ENCODE results near the gene BUB1. TPM values are rescaled to one million over a fixed set of nuclear protein-coding genes. Genes with fewer than 3 reads are reported as not detected.
"Not testable (repeated sequence)": the region's sequence is repeated elsewhere in the genome, so short reads cannot be mapped to it uniquely, and the experiment has no call there.

BUB1 gene
- total and polyA plus RNA-seq, 4 donors: 1.6 to 12.4 (median 2.7) TPM

DNA sequence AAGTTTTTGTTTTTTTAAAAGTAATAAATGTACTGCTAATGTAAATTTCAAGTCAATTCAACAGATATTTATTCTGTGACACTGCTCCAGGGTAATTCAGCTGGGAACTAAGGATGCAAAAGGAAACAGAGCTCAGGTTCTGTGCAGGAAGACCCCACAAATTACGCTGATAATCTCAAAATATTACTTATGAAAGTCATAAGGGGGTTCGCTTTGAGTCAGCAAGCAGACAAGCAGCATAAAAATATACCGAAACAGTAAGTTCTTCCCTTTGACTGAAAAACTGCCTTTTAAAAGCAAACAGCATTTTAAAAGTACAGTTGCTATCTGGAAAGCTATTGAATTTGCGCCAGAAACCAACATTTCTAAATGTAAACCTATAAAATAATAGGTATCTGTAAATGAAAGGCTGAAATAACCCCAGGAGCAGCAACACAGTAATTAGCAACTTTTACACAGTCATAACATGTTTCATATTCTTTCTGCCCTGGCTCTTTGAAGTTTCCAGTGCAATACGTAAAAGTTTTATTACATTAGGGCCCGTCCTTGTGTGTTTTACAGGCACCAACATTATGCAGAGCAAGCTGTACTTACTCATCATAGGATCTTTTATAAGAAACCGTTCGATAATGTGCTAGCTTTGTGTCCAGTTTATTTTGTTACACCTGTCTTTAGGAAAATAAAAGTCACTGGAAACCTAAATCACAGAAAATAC is 68.9 kb downstream of the BUB1 start:
- not testable (repeated sequence) for H3K9ac ChIP-seq (ENCODE audit: insufficient read depth in 1 of 2, low read length in 2 of 2); H3K4me1 ChIP-seq (ENCODE audit: control insufficient read depth in 5 of 5, insufficient read depth in 5 of 5, low read length in 5 of 5); H3K27me3 ChIP-seq (ENCODE audit: control insufficient read depth in 3 of 3, insufficient read depth in 3 of 3, low read length in 2 of 3); H3K4me3 ChIP-seq; ATAC-seq (ENCODE audit: insufficient read depth, low FRiP score); H3K36me3 ChIP-seq (ENCODE audit: control insufficient read depth in 4 of 4, insufficient read depth in 4 of 4, low read length in 4 of 4); DNase-seq; H3K9me3 ChIP-seq (ENCODE audit: control insufficient read depth in 4 of 4, insufficient read depth in 3 of 4, low read length in 3 of 4); H3K27ac ChIP-seq (ENCODE audit: low read depth in 1 of 2, low read length in 1 of 2)
- WGBS, 2 donors: no CpG with 5 or more reads among the region's 8 CpGs

DNA sequence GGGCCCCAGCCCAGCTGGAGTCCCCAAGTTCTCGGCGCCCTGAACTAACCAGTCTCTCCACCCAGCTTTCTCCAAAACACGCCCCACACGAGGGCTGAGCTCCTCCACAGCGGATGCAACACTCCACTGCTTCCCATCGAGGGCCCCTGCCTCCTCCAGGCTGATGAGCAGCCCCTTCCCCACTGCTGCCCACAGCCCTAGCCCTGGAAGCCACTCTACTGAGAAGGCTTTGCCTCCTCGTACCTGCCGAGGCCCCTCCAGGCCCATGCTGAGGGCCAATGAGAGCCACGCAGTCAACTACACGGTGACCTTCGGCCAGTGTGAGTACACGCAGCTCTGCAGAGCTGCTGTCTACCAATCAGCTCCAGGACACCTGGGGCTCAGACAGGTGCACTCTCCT is 72.8 kb downstream of the BUB1 start:
- H3K4me3 ChIP-seq; H3K27me3 ChIP-seq (ENCODE audit: control insufficient read depth in 3 of 3, insufficient read depth in 3 of 3, low read length in 2 of 3); H3K27ac ChIP-seq (ENCODE audit: low read depth in 1 of 2, low read length in 1 of 2); ATAC-seq (ENCODE audit: insufficient read depth, low FRiP score); H3K36me3 ChIP-seq (ENCODE audit: control insufficient read depth in 4 of 4, insufficient read depth in 4 of 4, low read length in 4 of 4); H3K4me1 ChIP-seq (ENCODE audit: control insufficient read depth in 5 of 5, insufficient read depth in 5 of 5, low read length in 5 of 5); H3K9me3 ChIP-seq (ENCODE audit: control insufficient read depth in 4 of 4, insufficient read depth in 3 of 4, low read length in 3 of 4); H3K9ac ChIP-seq (ENCODE audit: insufficient read depth in 1 of 2, low read length in 2 of 2); DNase-seq: not testable (repeated sequence)
- WGBS, 2 donors: 91% methylated on average over 6 to 9 of the region's 12 CpGs

DNA sequence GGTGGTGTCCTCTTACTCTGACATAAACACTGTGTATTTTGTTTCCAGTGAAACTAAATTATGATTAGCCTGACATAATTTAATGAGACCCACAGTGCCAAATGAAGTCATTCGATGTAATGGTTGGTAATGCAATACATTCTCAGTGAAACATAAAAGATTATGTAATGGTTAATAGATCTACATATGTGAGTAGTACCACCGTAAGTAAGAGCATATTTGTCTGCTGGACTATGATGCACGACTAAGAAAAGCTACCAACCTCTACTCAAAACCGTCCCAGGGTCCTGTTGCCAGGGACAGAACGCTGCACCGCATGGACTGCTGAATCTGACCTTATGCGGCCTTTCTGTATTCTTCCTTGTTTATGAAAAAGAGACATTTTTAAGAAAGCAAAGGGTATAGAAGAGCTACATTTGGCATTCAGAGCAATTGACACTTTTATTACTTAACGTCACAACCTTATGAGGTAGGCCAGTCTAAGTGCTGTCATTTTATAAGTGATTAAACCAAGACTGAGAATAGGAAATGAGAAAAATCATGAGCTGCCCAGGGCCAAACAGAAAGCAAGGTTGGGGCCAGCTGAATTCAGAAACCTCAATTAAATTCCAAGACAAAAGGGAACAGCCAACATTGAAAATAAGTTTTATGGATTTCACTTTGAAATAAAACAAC is 73.8 kb downstream of the BUB1 start:
- not testable (repeated sequence) for H3K9ac ChIP-seq (ENCODE audit: insufficient read depth in 1 of 2, low read length in 2 of 2); DNase-seq; H3K27me3 ChIP-seq (ENCODE audit: control insufficient read depth in 3 of 3, insufficient read depth in 3 of 3, low read length in 2 of 3); H3K36me3 ChIP-seq (ENCODE audit: control insufficient read depth in 4 of 4, insufficient read depth in 4 of 4, low read length in 4 of 4); H3K4me3 ChIP-seq; ATAC-seq (ENCODE audit: insufficient read depth, low FRiP score); H3K4me1 ChIP-seq (ENCODE audit: control insufficient read depth in 5 of 5, insufficient read depth in 5 of 5, low read length in 5 of 5); H3K27ac ChIP-seq (ENCODE audit: low read depth in 1 of 2, low read length in 1 of 2); H3K9me3 ChIP-seq (ENCODE audit: control insufficient read depth in 4 of 4, insufficient read depth in 3 of 4, low read length in 3 of 4)
- no CpG with 5 or more reads among the region's 8 CpGs for WGBS, 2 donors

GRCh38 chr2:110602139-110602538 is 75.7 kb downstream of the BUB1 start:
- H3K4me1 ChIP-seq (ENCODE audit: control insufficient read depth in 5 of 5, insufficient read depth in 5 of 5, low read length in 5 of 5); H3K4me3 ChIP-seq; H3K27ac ChIP-seq (ENCODE audit: low read depth in 1 of 2, low read length in 1 of 2); ATAC-seq (ENCODE audit: insufficient read depth, low FRiP score); H3K27me3 ChIP-seq (ENCODE audit: control insufficient read depth in 3 of 3, insufficient read depth in 3 of 3, low read length in 2 of 3); H3K36me3 ChIP-seq (ENCODE audit: control insufficient read depth in 4 of 4, insufficient read depth in 4 of 4, low read length in 4 of 4); H3K9me3 ChIP-seq (ENCODE audit: control insufficient read depth in 4 of 4, insufficient read depth in 3 of 4, low read length in 3 of 4); DNase-seq; H3K9ac ChIP-seq (ENCODE audit: insufficient read depth in 1 of 2, low read length in 2 of 2): not testable (repeated sequence)
- WGBS, 2 donors: 89 to 98% methylated on average over 5 of the region's 9 CpGs

DNA sequence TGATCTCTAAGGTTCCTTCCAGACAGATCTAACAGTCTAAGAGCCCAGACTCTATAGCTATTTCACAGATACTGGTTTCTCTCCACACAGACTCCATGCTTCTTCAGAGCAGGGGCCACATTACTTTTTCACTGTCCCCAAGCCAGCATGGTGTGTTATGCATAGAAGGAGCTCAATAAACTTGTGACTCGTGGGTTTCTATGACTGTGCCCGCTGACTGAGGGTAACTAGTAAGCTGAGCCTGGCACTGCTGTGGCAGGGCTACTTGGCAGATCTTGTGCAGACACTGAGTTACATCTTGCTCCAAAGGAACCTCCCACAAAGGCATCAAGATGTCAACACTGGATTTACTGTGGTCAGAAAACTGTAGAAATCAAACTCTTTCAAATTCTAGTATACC is 85.9 kb downstream of the BUB1 start:
- no CpG with 5 or more reads among the region's 2 CpGs for WGBS, 2 donors
- DNase-seq; H3K4me1 ChIP-seq (ENCODE audit: control insufficient read depth in 5 of 5, insufficient read depth in 5 of 5, low read length in 5 of 5); H3K4me3 ChIP-seq; H3K27ac ChIP-seq (ENCODE audit: low read depth in 1 of 2, low read length in 1 of 2); ATAC-seq (ENCODE audit: insufficient read depth, low FRiP score); H3K27me3 ChIP-seq (ENCODE audit: control insufficient read depth in 3 of 3, insufficient read depth in 3 of 3, low read length in 2 of 3); H3K36me3 ChIP-seq (ENCODE audit: control insufficient read depth in 4 of 4, insufficient read depth in 4 of 4, low read length in 4 of 4); H3K9ac ChIP-seq (ENCODE audit: insufficient read depth in 1 of 2, low read length in 2 of 2); H3K9me3 ChIP-seq (ENCODE audit: control insufficient read depth in 4 of 4, insufficient read depth in 3 of 4, low read length in 3 of 4): not testable (repeated sequence)

GRCh38 chr2:110589677-110590330 is 88.1 kb downstream of the BUB1 start:
- not testable (repeated sequence) for H3K27me3 ChIP-seq (ENCODE audit: control insufficient read depth in 3 of 3, insufficient read depth in 3 of 3, low read length in 2 of 3); H3K4me3 ChIP-seq; DNase-seq; H3K27ac ChIP-seq (ENCODE audit: low read depth in 1 of 2, low read length in 1 of 2); H3K4me1 ChIP-seq (ENCODE audit: control insufficient read depth in 5 of 5, insufficient read depth in 5 of 5, low read length in 5 of 5); H3K9ac ChIP-seq (ENCODE audit: insufficient read depth in 1 of 2, low read length in 2 of 2); H3K36me3 ChIP-seq (ENCODE audit: control insufficient read depth in 4 of 4, insufficient read depth in 4 of 4, low read length in 4 of 4); H3K9me3 ChIP-seq (ENCODE audit: control insufficient read depth in 4 of 4, insufficient read depth in 3 of 4, low read length in 3 of 4); ATAC-seq (ENCODE audit: insufficient read depth, low FRiP score)
- WGBS, 2 donors: no CpG with 5 or more reads among the region's 15 CpGs

GRCh38 chr2:110588520-110588919 is 89.3 kb downstream of the BUB1 start:
- no CpG with 5 or more reads among the region's 1 CpG for WGBS, 2 donors
- H3K9me3 ChIP-seq (ENCODE audit: control insufficient read depth in 4 of 4, insufficient read depth in 3 of 4, low read length in 3 of 4); H3K27me3 ChIP-seq (ENCODE audit: control insufficient read depth in 3 of 3, insufficient read depth in 3 of 3, low read length in 2 of 3); H3K36me3 ChIP-seq (ENCODE audit: control insufficient read depth in 4 of 4, insufficient read depth in 4 of 4, low read length in 4 of 4); ATAC-seq (ENCODE audit: insufficient read depth, low FRiP score); H3K4me1 ChIP-seq (ENCODE audit: control insufficient read depth in 5 of 5, insufficient read depth in 5 of 5, low read length in 5 of 5); H3K9ac ChIP-seq (ENCODE audit: insufficient read depth in 1 of 2, low read length in 2 of 2); DNase-seq; H3K27ac ChIP-seq (ENCODE audit: low read depth in 1 of 2, low read length in 1 of 2); H3K4me3 ChIP-seq: not testable (repeated sequence)
